Endothelial cell of umbilical vein (primary cell): Measurements from ENCODE around the gene TCEAL2. TPM values are rescaled to one million over a fixed set of nuclear protein-coding genes. Genes with fewer than 3 reads are reported as not detected.

Source experiments
- BruUV-seq: library from RNA; stranded (reverse); fragments of 400-500 nt; replicated peaks from 2 replicates; lab custom pipeline; 2021; lab: Mats Ljungman, UMichigan
- CTCF ChIA-PET: fragments of 300-600, 350-600 bp; sonication (Branson Sonifier 250); formaldehyde crosslinking; loops from one replicate; lab custom pipeline; 2021; ENCODE audit warnings: antibody characterized with exemption, inconsistent platforms; lab: Charles Lee
- POLR2A ChIA-PET: fragments of 300-600, 350-600 bp; sonication (Branson Sonifier 250); formaldehyde crosslinking; loops from one replicate; lab custom pipeline; 2021; ENCODE audit warnings: antibody characterized with exemption, inconsistent platforms; lab: Charles Lee
- DNase-seq: peaks from one replicate; pipeline ENCODE4 v3.0.0-alpha.2; 2011; ENCODE audit warnings: low read depth, low spot score
- FAIRE-seq: peaks from 2 replicates; lab custom pipeline; 2011; peaks lifted over from hg19 to GRCh38; lab: Jason Lieb, UNC
- H2AFZ ChIP-seq: 2 replicates; pipeline ENCODE4 v1.6.0; 2012; ENCODE audit warnings: low read depth, low read length, control low read depth, inconsistent platforms
- H3K27ac ChIP-seq: 2 replicates; pipeline ENCODE4 v1.5.1; 2011; ENCODE audit warnings: low read depth, mild to moderate bottlenecking, control low read depth, low read length, moderate library complexity; ENCODE audit not compliant: insufficient read depth
- H3K27me3 ChIP-seq, 2 experiments: 2 replicates each; pipeline versions ENCODE4 v1.6.0 to v1.6.1; 2011; ENCODE audit warnings: low read length in 2 of 2, mixed read lengths in 1 of 2; ENCODE audit not compliant: control insufficient read depth in 2 of 2, insufficient read depth in 2 of 2
- H3K36me3 ChIP-seq, 2 experiments: 2 replicates in 1 of 2; 3 replicates in 1 of 2; pipeline ENCODE4 v1.5.1; 2011; ENCODE audit warnings: low read length in 2 of 2, mild to moderate bottlenecking in 1 of 2, moderate library complexity in 1 of 2; ENCODE audit not compliant: control insufficient read depth in 2 of 2, insufficient read depth in 2 of 2; ENCODE audit errors: extremely low read depth in 1 of 2
- H3K4me1 ChIP-seq: 3 replicates; pipeline ENCODE4 v1.5.1; 2011; ENCODE audit warnings: mild to moderate bottlenecking, low read length; ENCODE audit not compliant: control insufficient read depth, insufficient read depth; ENCODE audit errors: extremely low read depth
- H3K4me2 ChIP-seq: 2 replicates; pipeline ENCODE4 v1.6.1; 2011; ENCODE audit warnings: low read length, control low read depth, mixed read lengths; ENCODE audit not compliant: insufficient read depth
- H3K4me3 ChIP-seq, 3 experiments: fragments of 200-600 bp in 1 of 3; sonication (generic), shearing (Covaris generic) in 1 of 3; replicated peaks in 1 of 3; 2 replicates each; pipeline ENCODE4 v1.5.1; 2011 to 2016; ENCODE audit warnings: control low read depth in 3 of 3, low read length in 3 of 3, mild to moderate bottlenecking in 2 of 3, inconsistent platforms in 1 of 3, low read depth in 1 of 3, moderate library complexity in 1 of 3; ENCODE audit not compliant: insufficient read depth in 1 of 3
- H3K79me2 ChIP-seq: 2 replicates; pipeline ENCODE4 v1.6.0; 2012; ENCODE audit warnings: low read length, inconsistent platforms; ENCODE audit not compliant: control insufficient read depth, insufficient read depth
- H3K9ac ChIP-seq: replicated peaks from 2 replicates; pipeline ENCODE3; 2011; ENCODE audit warnings: low read length, control low read depth; ENCODE audit not compliant: insufficient read depth; ENCODE audit errors: extremely low read depth
- H3K9me1 ChIP-seq: replicated peaks from 3 replicates; pipeline ENCODE4 v1.6.0; 2011; ENCODE audit warnings: mild to moderate bottlenecking, low read length; ENCODE audit not compliant: control insufficient read depth, insufficient read depth; ENCODE audit errors: extremely low read depth
- H3K9me3 ChIP-seq: replicated peaks from 2 replicates; pipeline ENCODE4 v1.5.1; 2012; ENCODE audit warnings: low read length, inconsistent platforms; ENCODE audit not compliant: control insufficient read depth, insufficient read depth
- H4K20me1 ChIP-seq: replicated peaks from 2 replicates; pipeline ENCODE3; 2011; ENCODE audit warnings: mild to moderate bottlenecking, low read length; ENCODE audit not compliant: control insufficient read depth, insufficient read depth; ENCODE audit errors: extremely low read depth
- EZH2 ChIP-seq: IDR thresholded peaks from 2 replicates; pipeline ENCODE4 v1.6.1; 2012; ENCODE audit warnings: borderline replicate concordance, low read depth, mild to moderate bottlenecking, moderate library complexity, low read length, inconsistent platforms; ENCODE audit not compliant: severe bottlenecking
- FOS ChIP-seq: IDR thresholded peaks from 2 replicates; pipeline ENCODE4 v1.6.1; 2011; ENCODE audit warnings: mild to moderate bottlenecking, low read length, moderate library complexity, borderline replicate concordance; ENCODE audit not compliant: insufficient read depth
- GATA2 ChIP-seq: IDR thresholded peaks from 2 replicates; pipeline ENCODE4 v1.7.0; 2011; ENCODE audit warnings: low read depth, mild to moderate bottlenecking, moderate library complexity, mixed read lengths, low read length; ENCODE audit not compliant: insufficient read length, insufficient read depth
- JUN ChIP-seq: IDR thresholded peaks from 2 replicates; pipeline ENCODE4 v1.6.1; 2011; ENCODE audit warnings: borderline replicate concordance, low read depth; ENCODE audit not compliant: insufficient read length, insufficient read depth
- MYC ChIP-seq: IDR thresholded peaks from one replicate; pipeline ENCODE4 v1.6.1; 2011; ENCODE audit warnings: mild to moderate bottlenecking, low read depth, low read length
- POLR2A ChIP-seq: IDR thresholded peaks from 2 replicates; pipeline ENCODE4 v1.6.1; 2012; ENCODE audit warnings: low read depth, mild to moderate bottlenecking, control low read depth, low read length
- POLR2AphosphoS5 ChIP-seq: IDR thresholded peaks from 2 replicates; pipeline ENCODE4 v1.6.1; 2012; ENCODE audit warnings: low read depth, mild to moderate bottlenecking, control low read depth, low read length, moderate library complexity; ENCODE audit not compliant: insufficient read depth
- dilution Hi-C: fragments of 300-500 bp; cut with MboI; formaldehyde crosslinking; loops from one replicate; pipeline ENCODE4 v1.15.0; 2019; ENCODE audit warnings: low sequenced_read_pairs; ENCODE audit not compliant: extremely low pct_ligation_motif_present
- intact Hi-C: fragments of 100-400 bp; cut with micrococcal nuclease; formaldehyde crosslinking; loops from one replicate; pipeline ENCODE4 v1.10.0; 2022
- polyA plus RNA-seq, 4 experiments: library from polyadenylated mRNA; depleted of rRNA in 3 of 4; stranded (reverse) in 3 of 4; unstranded in 1 of 4; fragments of >200 nt; gene quantifications; 2 replicates each; pipeline versions ENCODE4 v1.2.1 to v1.2.3, GENCODE V29; 2011 to 2012; ENCODE audit warnings: missing spikeins in 1 of 4
- total RNA-seq: library from RNA; stranded (reverse); gene quantifications from 2 replicates; pipeline ENCODE4 v1.2.3, GENCODE V29; 2021
- TF ChIP-seq, protein P1 (sequence below): IDR thresholded peaks from 2 replicates; pipeline ENCODE4 v1.6.1; 2011; ENCODE audit not compliant: insufficient read depth, insufficient read length
- TF ChIP-seq, protein P2 (sequence below), 2 donors: IDR thresholded peaks; 1 replicate in 1 of 2; 2 replicates in 1 of 2; pipeline ENCODE4 v1.5.1; 2011; ENCODE audit warnings: low read length in 2 of 2, mild to moderate bottlenecking in 2 of 2, moderate library complexity in 2 of 2, control low read depth in 1 of 2, inconsistent platforms in 1 of 2, low read depth in 1 of 2; ENCODE audit not compliant: insufficient read depth in 1 of 2; ENCODE audit errors: extremely low read depth in 1 of 2

The TCEAL2 gene
- total and polyA plus RNA-seq, 2 donors (not counting 3 experiments of a cell fraction or from before 2014, with no cell fraction given), result not detected

DNA sequence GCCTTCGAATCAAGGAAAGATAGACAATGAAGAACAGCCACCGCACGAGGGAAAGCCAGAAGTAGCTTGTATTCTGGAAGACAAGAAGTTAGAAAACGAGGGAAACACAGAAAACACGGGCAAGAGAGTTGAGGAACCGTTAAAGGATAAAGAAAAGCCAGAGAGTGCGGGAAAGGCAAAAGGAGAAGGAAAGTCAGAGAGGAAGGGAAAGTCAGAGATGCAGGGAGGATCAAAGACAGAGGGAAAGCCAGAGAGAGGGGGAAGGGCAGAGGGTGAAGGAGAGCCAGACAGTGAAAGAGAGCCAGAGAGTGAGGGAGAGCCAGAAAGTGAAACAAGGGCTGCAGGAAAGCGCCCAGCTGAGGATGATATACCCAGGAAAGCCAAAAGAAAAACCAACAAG, 1.4 kb downstream of the TCEAL2 start:
- no peak overlapping the region for H3K4me3 ChIP-seq
- no peak overlapping the region for H3K27ac ChIP-seq
- no peak overlapping the region for H3K4me2 ChIP-seq
- no peak overlapping the region for H3K9ac ChIP-seq
- no peak for DNase-seq
- CTCF ChIA-PET, result no interaction called here
- dilution Hi-C loops (no loop called here), intact Hi-C loops (no loop called here)
- no peak for FAIRE-seq
- BruUV-seq, result no TSS peak
- TF ChIP-seq FOS, result no peak
- TF ChIP-seq MYC, result no peak
- no peak for TF ChIP-seq EZH2
- TF ChIP-seq, protein P1, sequence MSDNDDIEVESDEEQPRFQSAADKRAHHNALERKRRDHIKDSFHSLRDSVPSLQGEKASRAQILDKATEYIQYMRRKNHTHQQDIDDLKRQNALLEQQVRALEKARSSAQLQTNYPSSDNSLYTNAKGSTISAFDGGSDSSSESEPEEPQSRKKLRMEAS, result no peak
- no peak for TF ChIP-seq JUN
- no peak for TF ChIP-seq POLR2A
- TF ChIP-seq, protein P2, sequence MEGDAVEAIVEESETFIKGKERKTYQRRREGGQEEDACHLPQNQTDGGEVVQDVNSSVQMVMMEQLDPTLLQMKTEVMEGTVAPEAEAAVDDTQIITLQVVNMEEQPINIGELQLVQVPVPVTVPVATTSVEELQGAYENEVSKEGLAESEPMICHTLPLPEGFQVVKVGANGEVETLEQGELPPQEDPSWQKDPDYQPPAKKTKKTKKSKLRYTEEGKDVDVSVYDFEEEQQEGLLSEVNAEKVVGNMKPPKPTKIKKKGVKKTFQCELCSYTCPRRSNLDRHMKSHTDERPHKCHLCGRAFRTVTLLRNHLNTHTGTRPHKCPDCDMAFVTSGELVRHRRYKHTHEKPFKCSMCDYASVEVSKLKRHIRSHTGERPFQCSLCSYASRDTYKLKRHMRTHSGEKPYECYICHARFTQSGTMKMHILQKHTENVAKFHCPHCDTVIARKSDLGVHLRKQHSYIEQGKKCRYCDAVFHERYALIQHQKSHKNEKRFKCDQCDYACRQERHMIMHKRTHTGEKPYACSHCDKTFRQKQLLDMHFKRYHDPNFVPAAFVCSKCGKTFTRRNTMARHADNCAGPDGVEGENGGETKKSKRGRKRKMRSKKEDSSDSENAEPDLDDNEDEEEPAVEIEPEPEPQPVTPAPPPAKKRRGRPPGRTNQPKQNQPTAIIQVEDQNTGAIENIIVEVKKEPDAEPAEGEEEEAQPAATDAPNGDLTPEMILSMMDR (IDR thresholded peaks at IDR 0.05; ENCODE audit: extremely low read depth in 1 of 2, insufficient read depth in 1 of 2, low read depth in 1 of 2, low read length in 2 of 2), result no peak
- no peak for TF ChIP-seq POLR2AphosphoS5
- TF ChIP-seq GATA2, result no peak
- H4K20me1 ChIP-seq, result no peaks in the 10 kb centered on the region
- no peak overlapping the region for H2AFZ ChIP-seq
- H3K36me3 ChIP-seq, result no peaks in the 10 kb centered on the region
- peaks cover 2 to 12% of the 10 kb centered on the region in 2 experiments for H3K27me3 ChIP-seq
- H3K4me1 ChIP-seq, result no peaks in the 10 kb centered on the region
- H3K79me2 ChIP-seq, result no peaks in the 10 kb centered on the region
- POLR2A ChIA-PET, result no interaction called here
- H3K9me3 ChIP-seq, result no peaks in the 10 kb centered on the region
- H3K9me1 ChIP-seq, result no peaks in the 10 kb centered on the region
